Breast epithelium (tissue), 4 donors: ENCODE data around the gene CCNC. TPM values are rescaled to one million over a fixed set of nuclear protein-coding genes. Genes with fewer than 3 reads are reported as not detected.

ENCODE experiments used
- DNase-seq, 2 donors: peaks; one replicate each; pipeline ENCODE4 v3.0.0-alpha.2; 2019; ENCODE audit warnings: low spot score in 2 of 2
- H3K27ac ChIP-seq, 2 donors: fragments of 200-600 bp; sonication (generic) in 1 of 2; one replicate each; pipeline ENCODE4 v1.5.1; 2016 to 2019; ENCODE audit warnings: mild to moderate bottlenecking in 1 of 2
- H3K27me3 ChIP-seq, 2 donors: fragments of 200-600 bp; sonication (generic) in 1 of 2; one replicate each; pipeline versions ENCODE4 v1.5.1 to v1.6.0; 2017 to 2019; ENCODE audit warnings: control low read depth in 1 of 2, mild to moderate bottlenecking in 1 of 2
- H3K36me3 ChIP-seq: fragments of 200-600 bp; one replicate; pipeline ENCODE4 v1.5.1; 2019
- H3K4me1 ChIP-seq, 2 donors: fragments of 200-600 bp; sonication (generic); one replicate each; pipeline ENCODE4 v1.5.1; 2016 to 2019; ENCODE audit warnings: control low read depth in 1 of 2
- H3K4me3 ChIP-seq, 3 donors: fragments of 200-600 bp; sonication (generic); 1 replicate in 2 of 3; 2 replicates in 1 of 3; pipeline ENCODE4 v1.5.1; 2016 to 2019; ENCODE audit warnings: mild to moderate bottlenecking in 3 of 3, moderate library complexity in 2 of 3
- H3K9me3 ChIP-seq, 2 donors: fragments of 200-600 bp; sonication (generic) in 1 of 2; one replicate each; pipeline ENCODE4 v1.5.1; 2016 to 2019; ENCODE audit warnings: control low read depth in 1 of 2
- CTCF ChIP-seq, 3 donors: fragments of 450-650 bp; IDR thresholded peaks; one replicate each; pipeline ENCODE4 v1.5.1; 2016 to 2017; ENCODE audit warnings: antibody characterized with exemption in 3 of 3, mild to moderate bottlenecking in 3 of 3, moderate library complexity in 3 of 3
- POLR2A ChIP-seq: fragments of 450-650 bp; IDR thresholded peaks from one replicate; pipeline ENCODE4 v1.6.1; 2016; ENCODE audit warnings: antibody characterized with exemption, mild to moderate bottlenecking, moderate library complexity
- POLR2AphosphoS5 ChIP-seq, 3 donors: sonication (generic); formaldehyde crosslinking; IDR thresholded peaks; one replicate each; pipeline ENCODE4 v1.6.1; 2017; ENCODE audit warnings: antibody characterized with exemption in 3 of 3
- intact Hi-C: fragments of 100-400 bp; cut with DNase I; formaldehyde crosslinking; loops from one replicate; pipeline ENCODE4 v1.15.1; 2023; ENCODE audit warnings: low total_unique reads
- total RNA-seq, 3 donors: library from RNA; depleted of rRNA; stranded (reverse); fragments of >200 nt; gene quantifications; one replicate each; pipeline ENCODE4 v1.1.0, GENCODE V29; 2016

The CCNC gene
- total RNA-seq, 3 donors from 2014 or later, result 59.3 to 79.8 (median 63.0) TPM

- H3K4me3 ChIP-seq, result no peak overlapping the region
- no peak overlapping the region for H3K27ac ChIP-seq
- no peak for DNase-seq
- peaks cover 3 to 93% of the 10 kb centered on the region in 2 donors for H3K27me3 ChIP-seq
- no peaks in the 10 kb centered on the region for H3K36me3 ChIP-seq
- no peak for TF ChIP-seq POLR2A
- peaks cover 0 to 8% of the 10 kb centered on the region in 2 donors for H3K4me1 ChIP-seq
- intact Hi-C loops, result no loop called here
- peaks cover 0 to 11% of the 10 kb centered on the region in 2 donors for H3K9me3 ChIP-seq
These were observed 24.4 kb upstream of the CCNC start for GRCh38 chr6:99592900-99593299.

- Histone ChIP-seq H3K4me3 (no peak overlapping the region), H3K4me1 (peaks cover 0 to 8% of the 10 kb centered on the region in 2 donors), H3K27me3 (peaks cover 3 to 84% of the 10 kb centered on the region in 2 donors), H3K36me3 (no peaks in the 10 kb centered on the region), H3K27ac (no peak overlapping the region), H3K9me3 (peaks cover 0 to 11% of the 10 kb centered on the region in 2 donors)
- no peak for DNase-seq
- TF ChIP-seq CTCF (IDR thresholded peaks at IDR 0.05), result no peak
- TF ChIP-seq POLR2A, result no peak
- no peak for TF ChIP-seq POLR2AphosphoS5 (IDR thresholded peaks at IDR 0.05)
- intact Hi-C loops, result no loop called here
These were observed 23.4 kb upstream of the CCNC start for GRCh38 chr6:99591673-99592364.

GRCh38 chr6:99590728-99591672, 22.5 kb upstream of the CCNC start:
- peaks cover 0 to 8% of the 10 kb centered on the region in 2 donors for H3K4me1 ChIP-seq
- intact Hi-C loops, result no loop called here
- H3K4me3 ChIP-seq, result peak overlapping the region in 1 of 3 donors; percentile 39
- TF ChIP-seq POLR2AphosphoS5 (IDR thresholded peaks at IDR 0.05) (no peak), CTCF (IDR thresholded peaks at IDR 0.05) (no peak), POLR2A (no peak)
- H3K27me3 ChIP-seq, result peaks cover 3 to 76% of the 10 kb centered on the region in 2 donors
- H3K9me3 ChIP-seq, result peaks cover 0 to 11% of the 10 kb centered on the region in 2 donors
- H3K27ac ChIP-seq, result no peak overlapping the region
- DNase-seq, result no peak
- H3K36me3 ChIP-seq, result no peaks in the 10 kb centered on the region

- intact Hi-C loops, result no loop called here
- Histone ChIP-seq H3K4me1 (peaks cover 0 to 8% of the 10 kb centered on the region in 2 donors), H3K9me3 (peaks cover 0 to 7% of the 10 kb centered on the region in 2 donors), H3K36me3 (no peaks in the 10 kb centered on the region), H3K27me3 (peaks cover 3 to 66% of the 10 kb centered on the region in 2 donors), H3K27ac (no peak overlapping the region), H3K4me3 (no peak overlapping the region)
- no peak for DNase-seq
- TF ChIP-seq POLR2A, result no peak
- no peak for TF ChIP-seq CTCF (IDR thresholded peaks at IDR 0.05)
- TF ChIP-seq POLR2AphosphoS5 (IDR thresholded peaks at IDR 0.05), result no peak
These were observed 21.5 kb upstream of the CCNC start for GRCh38 chr6:99589907-99590493.

- no peak for DNase-seq
- Histone ChIP-seq H3K9me3 (no peaks in the 10 kb centered on the region), H3K4me1 (peaks cover 0 to 8% of the 10 kb centered on the region in 2 donors), H3K27ac (no peak overlapping the region), H3K36me3 (no peaks in the 10 kb centered on the region), H3K27me3 (peaks cover 3 to 58% of the 10 kb centered on the region in 2 donors), H3K4me3 (peak overlapping the region; percentile 36 to 73 (median 52))
- no peak for TF ChIP-seq POLR2AphosphoS5 (IDR thresholded peaks at IDR 0.05)
- no peak for TF ChIP-seq POLR2A
- no peak for TF ChIP-seq CTCF (IDR thresholded peaks at IDR 0.05)
- intact Hi-C loops, result no loop called here
These were observed 20.8 kb upstream of the CCNC start for GRCh38 chr6:99589290-99589672.
